DOHH2 (cell line): ENCODE data around the gene CYTL1.

Experiments
- EZH2phosphoT487 ChIP-seq: fragments of 200-600 bp; sonication (generic); IDR thresholded peaks from 2 replicates; pipeline ENCODE4 v1.6.1; 2017; ENCODE audit warnings: borderline replicate concordance, mild to moderate bottlenecking, antibody characterized with exemption, low read length, moderate library complexity, mixed read lengths
- TF ChIP-seq, protein P1 (sequence below): fragments of 200-600 bp; sonication (generic); IDR thresholded peaks from one replicate; pipeline ENCODE4 v1.5.1; 2014; ENCODE audit warnings: antibody characterized with exemption, mild to moderate bottlenecking, low read depth, low read length; ENCODE audit not compliant: poor library complexity, severe bottlenecking

DNA sequence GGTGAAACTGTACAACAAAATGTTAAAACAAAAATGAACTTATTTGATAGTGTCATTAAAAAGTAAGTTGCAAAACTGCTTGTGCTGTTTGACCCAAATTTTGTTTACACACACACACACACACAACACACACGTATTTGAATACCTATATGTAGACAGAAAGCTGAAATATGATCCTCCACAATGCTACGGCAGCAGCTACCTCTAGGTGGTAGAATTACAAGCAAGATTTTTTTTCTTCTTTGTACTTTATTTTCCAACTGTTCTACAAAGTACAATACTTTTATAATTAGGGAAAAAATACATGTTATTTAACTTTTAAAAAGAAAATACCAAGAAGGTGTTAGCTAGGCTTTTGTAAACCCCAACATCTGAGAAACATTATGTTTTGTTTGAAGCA lies 1.2 kb downstream of the CYTL1 start:
- TF ChIP-seq, protein P1, sequence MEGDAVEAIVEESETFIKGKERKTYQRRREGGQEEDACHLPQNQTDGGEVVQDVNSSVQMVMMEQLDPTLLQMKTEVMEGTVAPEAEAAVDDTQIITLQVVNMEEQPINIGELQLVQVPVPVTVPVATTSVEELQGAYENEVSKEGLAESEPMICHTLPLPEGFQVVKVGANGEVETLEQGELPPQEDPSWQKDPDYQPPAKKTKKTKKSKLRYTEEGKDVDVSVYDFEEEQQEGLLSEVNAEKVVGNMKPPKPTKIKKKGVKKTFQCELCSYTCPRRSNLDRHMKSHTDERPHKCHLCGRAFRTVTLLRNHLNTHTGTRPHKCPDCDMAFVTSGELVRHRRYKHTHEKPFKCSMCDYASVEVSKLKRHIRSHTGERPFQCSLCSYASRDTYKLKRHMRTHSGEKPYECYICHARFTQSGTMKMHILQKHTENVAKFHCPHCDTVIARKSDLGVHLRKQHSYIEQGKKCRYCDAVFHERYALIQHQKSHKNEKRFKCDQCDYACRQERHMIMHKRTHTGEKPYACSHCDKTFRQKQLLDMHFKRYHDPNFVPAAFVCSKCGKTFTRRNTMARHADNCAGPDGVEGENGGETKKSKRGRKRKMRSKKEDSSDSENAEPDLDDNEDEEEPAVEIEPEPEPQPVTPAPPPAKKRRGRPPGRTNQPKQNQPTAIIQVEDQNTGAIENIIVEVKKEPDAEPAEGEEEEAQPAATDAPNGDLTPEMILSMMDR, result no peak
- TF ChIP-seq EZH2phosphoT487, result no peak
